SK-N-SH (cell line): Measurements from ENCODE around the gene NEGR1. TPM values are rescaled to one million over a fixed set of nuclear protein-coding genes. Genes with fewer than 3 reads are reported as not detected.
A peak's percentile ranks its signal among the peaks of the same experiment; 100 is the strongest.

Experiments
- CTCF ChIA-PET: fragments of 300-600, 350-600 bp; formaldehyde crosslinking; extraction: SDS; loops from one replicate; lab custom pipeline; 2021; lab: Yijun Ruan, JAX
- POLR2A ChIA-PET: fragments of 350-600 bp; sonication (Branson Sonifier 250); formaldehyde crosslinking; extraction: SDS; loops from one replicate; lab custom pipeline; 2020; ENCODE audit warnings: antibody characterized with exemption, inconsistent platforms; lab: Yijun Ruan, JAX
- DNase-seq: peaks from one replicate; pipeline ENCODE4 v3.0.0; 2012
- H2AFZ ChIP-seq: fragments of 200-600 bp; sonication (generic); 2 replicates; pipeline ENCODE4 v1.8.1; 2016; ENCODE audit warnings: antibody characterized with exemption, mild to moderate bottlenecking, low read depth
- H3F3A ChIP-seq: fragments of 200-600 bp; sonication (generic); replicated peaks from 2 replicates; pipeline ENCODE3; 2016; ENCODE audit warnings: antibody characterized with exemption, mild to moderate bottlenecking; ENCODE audit not compliant: insufficient read depth
- H3K27ac ChIP-seq, 2 experiments: fragments of 200-500 bp in 1 of 2; fragments of 200-600 bp in 1 of 2; sonication (Bioruptor generic) in 1 of 2; sonication (generic), shearing (Covaris generic) in 1 of 2; 2 replicates each; pipeline versions ENCODE4 v1.5.1 to v1.6.1; 2014 to 2016; ENCODE audit warnings: low read depth in 2 of 2, inconsistent platforms in 1 of 2, low read length in 1 of 2, mild to moderate bottlenecking in 1 of 2, mixed read lengths in 1 of 2
- H3K27me3 ChIP-seq: fragments of 200-600 bp; sonication (generic), shearing (Covaris generic); 2 replicates; pipeline ENCODE4 v1.6.1; 2016; ENCODE audit warnings: mixed run types; ENCODE audit not compliant: insufficient read depth
- H3K36me3 ChIP-seq, 2 experiments: fragments of 200-500 bp in 1 of 2; fragments of 200-600 bp in 1 of 2; sonication (Bioruptor generic) in 1 of 2; sonication (generic) in 1 of 2; replicated peaks in 1 of 2; 2 replicates each; pipeline versions ENCODE3 to v1.5.1; 2014 to 2016; ENCODE audit warnings: low read length in 1 of 2, mild to moderate bottlenecking in 1 of 2; ENCODE audit not compliant: insufficient read depth in 2 of 2, control insufficient read depth in 1 of 2
- H3K4me1 ChIP-seq, 2 experiments: fragments of 200-500 bp in 1 of 2; fragments of 200-600 bp in 1 of 2; sonication (Bioruptor generic) in 1 of 2; sonication (generic), shearing (Covaris generic) in 1 of 2; 2 replicates each; pipeline versions ENCODE4 v1.5.1 to v1.6.1; 2014 to 2016; ENCODE audit warnings: low read depth in 1 of 2, low read length in 1 of 2, mixed run types in 1 of 2; ENCODE audit not compliant: insufficient read depth in 2 of 2, control insufficient read depth in 1 of 2
- H3K4me2 ChIP-seq: fragments of 200-600 bp; sonication (generic), shearing (Covaris generic); 2 replicates; pipeline ENCODE4 v1.6.1; 2017; ENCODE audit warnings: mixed run types
- H3K4me3 ChIP-seq, 2 experiments: fragments of 200-500 bp in 1 of 2; fragments of 200-600 bp in 1 of 2; sonication (Bioruptor generic) in 1 of 2; sonication (generic), shearing (Covaris generic) in 1 of 2; 2 replicates each; pipeline versions ENCODE4 v1.5.1 to v1.8.1; 2014 to 2016; ENCODE audit warnings: low read depth in 2 of 2, inconsistent platforms in 1 of 2, low read length in 1 of 2, mild to moderate bottlenecking in 1 of 2, mixed read lengths in 1 of 2, moderate library complexity in 1 of 2
- H3K79me2 ChIP-seq: fragments of 200-600 bp; sonication (generic); 2 replicates; pipeline ENCODE4 v1.8.1; 2017; ENCODE audit warnings: mild to moderate bottlenecking; ENCODE audit not compliant: insufficient read depth
- H3K9ac ChIP-seq: fragments of 200-600 bp; sonication (generic); 2 replicates; pipeline ENCODE4 v1.6.1; 2017; ENCODE audit warnings: mixed run types
- H3K9me2 ChIP-seq: fragments of 200-600 bp; sonication (generic); 2 replicates; pipeline ENCODE4 v1.6.1; 2017; ENCODE audit warnings: mixed run types
- H3K9me3 ChIP-seq: fragments of 200-600 bp; sonication (generic); 2 replicates; pipeline ENCODE4 v1.6.1; 2017; ENCODE audit warnings: mixed run types, mild to moderate bottlenecking, moderate library complexity
- H4K20me1 ChIP-seq: fragments of 200-600 bp; sonication (generic); 2 replicates; pipeline ENCODE4 v1.6.1; 2017; ENCODE audit warnings: mild to moderate bottlenecking, mixed run types; ENCODE audit not compliant: insufficient read depth
- CTCF ChIP-seq: fragments of 200-600 bp; sonication (generic); IDR thresholded peaks from 2 replicates; pipeline ENCODE4 v1.6.1; 2017; ENCODE audit warnings: antibody characterized with exemption, mild to moderate bottlenecking, moderate library complexity
- FOSL2 ChIP-seq: IDR thresholded peaks from 2 replicates; pipeline ENCODE4 v1.4.0; 2012; ENCODE audit warnings: low read depth, mild to moderate bottlenecking, moderate library complexity, borderline replicate concordance
- GABPA ChIP-seq: IDR thresholded peaks from 2 replicates; pipeline ENCODE4 v1.4.0; 2012; ENCODE audit warnings: low read depth, mild to moderate bottlenecking
- NRF1 ChIP-seq: IDR thresholded peaks from 2 replicates; pipeline ENCODE4 v1.6.1; 2012; ENCODE audit warnings: low read depth, mild to moderate bottlenecking, low read length
- RAD21 ChIP-seq: IDR thresholded peaks from 2 replicates; pipeline ENCODE4 v1.6.1; 2012; ENCODE audit warnings: mild to moderate bottlenecking, low read length
- REST ChIP-seq: IDR thresholded peaks from 2 replicates; pipeline ENCODE4 v1.6.1; 2012; ENCODE audit warnings: mild to moderate bottlenecking, low read depth, low read length, moderate library complexity
- SMC3 ChIP-seq: IDR thresholded peaks from 2 replicates; pipeline ENCODE4 v1.6.1; 2012; ENCODE audit warnings: low read depth, low read length, improper control_type of control experiment
- USF1 ChIP-seq: IDR thresholded peaks from 2 replicates; pipeline ENCODE4 v1.4.0; 2012; ENCODE audit warnings: low read depth, borderline replicate concordance
- USF2 ChIP-seq: fragments of 150-350 bp; IDR thresholded peaks from 2 replicates; pipeline ENCODE4 v1.6.1; 2017; ENCODE audit warnings: antibody characterized with exemption, low read length, low read depth, borderline replicate concordance
- WGBS: methylation state at CpG from one replicate; pipeline ENCODE4 v1.1.6; 2017; ENCODE audit warnings: low lambda C conversion rate; 5-methylcytosine and 5-hydroxymethylcytosine counted together
- polyA plus RNA-seq, 3 experiments: library from polyadenylated mRNA; depleted of rRNA; stranded (reverse); fragments of >200 nt; gene quantifications; 2 replicates each; pipeline ENCODE4 v1.2.3, GENCODE V29; 2012

Gene NEGR1
- polyA plus RNA-seq, 1 of the 3 experiments (the other 2 are of a cell fraction) = 0.21 TPM

GRCh38 chr1:71522721-71523120 lies 759.6 kb downstream of the NEGR1 start:
- Histone ChIP-seq H3K4me3 (no peak overlapping the region), H3K9me3 (no peaks in the 10 kb centered on the region), H3K9me2 (peaks cover 3% of the 10 kb centered on the region; the same call in 1 of the 2 replicates), H3K27me3 (no peaks in the 10 kb centered on the region), H2AFZ (no peak overlapping the region), H3K27ac (no peak overlapping the region), H3K36me3 (no peaks in the 10 kb centered on the region), H3K79me2 (no peaks in the 10 kb centered on the region), H3K9ac (no peak overlapping the region), H4K20me1 (no peaks in the 10 kb centered on the region), H3F3A (no peaks in the 10 kb centered on the region), H3K4me1 (no peaks in the 10 kb centered on the region; a peak in 2 of 4 replicates), H3K4me2 (no peak overlapping the region)
- TF ChIP-seq USF1 (no peak), FOSL2 (no peak), RAD21 (no peak), USF2 (no peak), GABPA (no peak), REST (no peak)
- ChIA-PET POLR2A (no interaction called here), CTCF (no interaction called here)
- DNase-seq = no peak
- WGBS = 47% methylated on average over 3 of the region's 3 CpGs

- no peaks in the 10 kb centered on the region for H3K9me3 ChIP-seq
- no peaks in the 10 kb centered on the region for H3K79me2 ChIP-seq
- no peaks in the 10 kb centered on the region for H3K36me3 ChIP-seq
- no peak overlapping the region for H3K4me2 ChIP-seq
- H3F3A ChIP-seq = no peaks in the 10 kb centered on the region
- no peaks in the 10 kb centered on the region for H3K9me2 ChIP-seq
- no peak overlapping the region for H3K9ac ChIP-seq
- H3K27me3 ChIP-seq = no peaks in the 10 kb centered on the region
- POLR2A ChIA-PET = no interaction called here
- no peak overlapping the region; a peak in 1 of 4 replicates for H3K4me3 ChIP-seq
- TF ChIP-seq NRF1 = no peak
- TF ChIP-seq USF2 = no peak
- peak; percentile 86 for TF ChIP-seq RAD21
- peak; percentile 77 for TF ChIP-seq SMC3
- peak; percentile 67 for TF ChIP-seq CTCF
- DNase-seq = peak; percentile 47
- no peak overlapping the region for H3K27ac ChIP-seq
- H3K4me1 ChIP-seq = no peaks in the 10 kb centered on the region; a peak in 2 of 4 replicates
- WGBS = 83% methylated on average over 1 of the region's 1 CpG
- CTCF ChIA-PET = interaction anchor here (1.1 to 2.1 kb wide), 2 partner anchors 325 to 431 kb away, joined by 4 to 17 read pairs; no protein-coding TSS in a partner anchor
- H2AFZ ChIP-seq = no peak overlapping the region
- no peaks in the 10 kb centered on the region for H4K20me1 ChIP-seq
These were observed 760.6 kb downstream of the NEGR1 start for GRCh38 chr1:71521655-71522264.
